KMS-11 (cell line): ENCODE results near the gene ADAMTS1.
A peak's percentile ranks its signal among the peaks of the same experiment; 100 is the strongest.

ENCODE experiments used
- H2AFZ ChIP-seq: fragments of 200-600 bp; sonication (generic); 2 replicates; pipeline ENCODE4 v1.6.1; 2016; ENCODE audit warnings: antibody characterized with exemption, mixed run types, low read depth
- H3K27ac ChIP-seq: fragments of 200-600 bp; sonication (generic); 2 replicates; pipeline ENCODE4 v1.6.1; 2016; ENCODE audit warnings: mild to moderate bottlenecking, mixed run types
- H3K27me3 ChIP-seq: fragments of 200-600 bp; sonication (generic); 2 replicates; pipeline ENCODE4 v1.6.1; 2017; ENCODE audit warnings: mild to moderate bottlenecking, low read depth, mixed run types, moderate library complexity; ENCODE audit not compliant: insufficient read depth
- H3K36me3 ChIP-seq: fragments of 200-600 bp; sonication (generic); 2 replicates; pipeline ENCODE4 v1.6.1; 2017; ENCODE audit warnings: mild to moderate bottlenecking, mixed run types; ENCODE audit not compliant: insufficient read depth
- H3K4me1 ChIP-seq: fragments of 200-600 bp; sonication (generic); 2 replicates; pipeline ENCODE4 v1.6.1; 2016; ENCODE audit warnings: mild to moderate bottlenecking, low read depth, mixed run types; ENCODE audit not compliant: poor library complexity, severe bottlenecking
- H3K4me2 ChIP-seq: fragments of 200-600 bp; sonication (generic); 2 replicates; pipeline ENCODE4 v1.7.0; 2016; ENCODE audit warnings: mild to moderate bottlenecking, mixed run types
- H3K4me3 ChIP-seq: fragments of 200-600 bp; sonication (generic); IDR thresholded peaks from 2 replicates; pipeline ENCODE4 v1.6.1; 2017; ENCODE audit warnings: low read depth, low read length, mixed read lengths; ENCODE audit not compliant: insufficient read depth
- H3K79me2 ChIP-seq: fragments of 200-600 bp; sonication (generic); 2 replicates; pipeline ENCODE4 v1.6.1; 2016; ENCODE audit warnings: low read depth, mixed run types; ENCODE audit not compliant: insufficient read depth
- H3K9ac ChIP-seq: fragments of 200-600 bp; sonication (generic); 2 replicates; pipeline ENCODE4 v1.6.1; 2016; ENCODE audit warnings: mild to moderate bottlenecking, mixed run types
- H4K20me1 ChIP-seq: fragments of 200-600 bp; sonication (generic); 2 replicates; pipeline ENCODE4 v1.6.1; 2016; ENCODE audit warnings: mild to moderate bottlenecking, mixed run types; ENCODE audit not compliant: insufficient read depth
- CTCF ChIP-seq: fragments of 200-600 bp; sonication (generic); conservative IDR thresholded peaks from 2 replicates; pipeline ENCODE4 v1.6.1; 2017; ENCODE audit warnings: low read depth, mild to moderate bottlenecking, antibody characterized with exemption, low read length, moderate library complexity, mixed read lengths

ADAMTS1 gene

GRCh38 chr21:26845066-26845758 is at the start of gene ADAMTS1:
Gene ADAMTS1, minus strand, starts transcription at chr21:26845409. Its CDS starts 455 bp downstream, at chr21:26844954.
- Histone ChIP-seq H3K27me3 (no peaks in the 10 kb centered on the region), H3K4me3 (no peak within 1 kb of the TSS), H3K27ac (no peak within 1 kb of the TSS), H2AFZ (peak within 1 kb of the TSS; percentile 88), H3K36me3 (no peaks in the 10 kb centered on the region), H3K4me1 (peaks cover 4% of the 10 kb centered on the region), H3K79me2 (no peaks in the 10 kb centered on the region), H3K4me2 (peak within 1 kb of the TSS; percentile 25), H3K9ac (no peak within 1 kb of the TSS; the same call in 1 of the 2 replicates), H4K20me1 (no peaks in the 10 kb centered on the region)
- no peak for TF ChIP-seq CTCF

- no peaks in the 10 kb centered on the region for H3K79me2 ChIP-seq
- H3K4me2 ChIP-seq: no peak overlapping the region
- no peak overlapping the region for H3K4me3 ChIP-seq
- H2AFZ ChIP-seq: no peak overlapping the region
- no peak overlapping the region for H3K9ac ChIP-seq
- H4K20me1 ChIP-seq: no peaks in the 10 kb centered on the region
- no peaks in the 10 kb centered on the region for H3K36me3 ChIP-seq
- H3K27me3 ChIP-seq: no peaks in the 10 kb centered on the region
- H3K27ac ChIP-seq: no peak overlapping the region
- no peaks in the 10 kb centered on the region for H3K4me1 ChIP-seq
- no peak for TF ChIP-seq CTCF
Observed at GRCh38 chr21:26892151-26892550, 46.9 kb upstream of the ADAMTS1 start.

GRCh38 chr21:26888931-26889330 is 43.7 kb upstream of the ADAMTS1 start:
- H3K27ac ChIP-seq: no peak overlapping the region
- no peak for TF ChIP-seq CTCF
- no peaks in the 10 kb centered on the region for H4K20me1 ChIP-seq
- H3K4me2 ChIP-seq: no peak overlapping the region
- no peaks in the 10 kb centered on the region for H3K4me1 ChIP-seq
- no peak overlapping the region for H3K4me3 ChIP-seq
- no peaks in the 10 kb centered on the region for H3K36me3 ChIP-seq
- no peak overlapping the region for H2AFZ ChIP-seq
- H3K27me3 ChIP-seq: no peaks in the 10 kb centered on the region
- no peak overlapping the region for H3K9ac ChIP-seq
- H3K79me2 ChIP-seq: no peaks in the 10 kb centered on the region

GRCh38 chr21:26888256-26888655 is 43.0 kb upstream of the ADAMTS1 start:
- H3K9ac ChIP-seq: no peak overlapping the region
- no peak overlapping the region for H3K4me2 ChIP-seq
- no peaks in the 10 kb centered on the region for H3K79me2 ChIP-seq
- no peaks in the 10 kb centered on the region for H3K27me3 ChIP-seq
- H4K20me1 ChIP-seq: no peaks in the 10 kb centered on the region
- no peaks in the 10 kb centered on the region for H3K36me3 ChIP-seq
- no peak for TF ChIP-seq CTCF
- no peaks in the 10 kb centered on the region for H3K4me1 ChIP-seq
- no peak overlapping the region for H3K27ac ChIP-seq
- no peak overlapping the region for H3K4me3 ChIP-seq
- H2AFZ ChIP-seq: no peak overlapping the region
